Body of pancreas (tissue), 4 donors: ENCODE measurements around the gene WEE1. TPM values are rescaled to one million over a fixed set of nuclear protein-coding genes. Genes with fewer than 3 reads are reported as not detected.

ENCODE experiments used
- ATAC-seq: fragments of 150-250 bp; one replicate; pipeline ENCODE4 v1.9.1; 2016
- DNase-seq, 4 donors: peaks; one replicate each; pipeline ENCODE4 v3.0.0-alpha.2; 2019
- H3K27ac ChIP-seq, 4 donors: fragments of 200-600 bp; sonication (generic); 1 replicate in 3 of 4; 2 replicates in 1 of 4; pipeline versions ENCODE4 v1.5.1 to v1.6.1; 2016 to 2019; ENCODE audit warnings: mild to moderate bottlenecking in 1 of 4, mixed read lengths in 1 of 4, moderate library complexity in 1 of 4
- H3K27me3 ChIP-seq, 2 donors: fragments of 200-600 bp; sonication (generic); one replicate each; pipeline ENCODE4 v1.6.0; 2016; ENCODE audit warnings: mild to moderate bottlenecking in 1 of 2
- H3K36me3 ChIP-seq, 2 donors: fragments of 200-600 bp; sonication (generic); replicated peaks in 1 of 2; 2 replicates each; pipeline ENCODE4 v1.5.1; 2016; ENCODE audit warnings: low read depth in 2 of 2; ENCODE audit not compliant: insufficient read depth in 1 of 2
- H3K4me1 ChIP-seq: fragments of 200-600 bp; sonication (generic); one replicate; pipeline ENCODE4 v1.6.0; 2016
- H3K4me3 ChIP-seq, 2 donors: fragments of 200-600 bp; sonication (generic); 1 replicate in 1 of 2; 2 replicates in 1 of 2; pipeline ENCODE4 v1.5.1; 2016 to 2019
- H3K9me3 ChIP-seq, 3 donors: fragments of 200-600 bp; sonication (generic); 1 replicate in 2 of 3; 2 replicates in 1 of 3; pipeline ENCODE4 v1.5.1; 2016
- POLR2A ChIP-seq, 3 donors: fragments of 450-650 bp; IDR thresholded peaks; one replicate each; pipeline ENCODE4 v1.6.1; 2016; ENCODE audit warnings: antibody characterized with exemption in 3 of 3, mild to moderate bottlenecking in 2 of 3
- whole genome bisulfite sequencing, 2 donors: methylation state at CpG; one replicate each; pipeline ENCODE4 v1.1.5; 2017; 5-methylcytosine and 5-hydroxymethylcytosine counted together
- intact Hi-C: fragments of 100-400 bp; cut with DNase I; formaldehyde crosslinking; loops from one replicate; pipeline ENCODE4 v1.15.1; 2023
- total RNA-seq, 2 donors: library from RNA; depleted of rRNA; stranded (reverse); fragments of >200 nt; gene quantifications; one replicate each; pipeline ENCODE4 v1.1.0, GENCODE V29; 2016
- TF ChIP-seq, protein P1 (sequence below), 7 experiments: fragments of 450-650 bp in 4 of 7; fragments of 200-600 bp in 3 of 7; sonication (generic) in 3 of 7; IDR thresholded peaks; one replicate each; pipeline ENCODE4 v1.5.1; 2016 to 2019; ENCODE audit warnings: antibody characterized with exemption in 7 of 7

WEE1 gene
- total RNA-seq, 2 donors from 2014 or later = 11.2 to 16.8 TPM

DNA sequence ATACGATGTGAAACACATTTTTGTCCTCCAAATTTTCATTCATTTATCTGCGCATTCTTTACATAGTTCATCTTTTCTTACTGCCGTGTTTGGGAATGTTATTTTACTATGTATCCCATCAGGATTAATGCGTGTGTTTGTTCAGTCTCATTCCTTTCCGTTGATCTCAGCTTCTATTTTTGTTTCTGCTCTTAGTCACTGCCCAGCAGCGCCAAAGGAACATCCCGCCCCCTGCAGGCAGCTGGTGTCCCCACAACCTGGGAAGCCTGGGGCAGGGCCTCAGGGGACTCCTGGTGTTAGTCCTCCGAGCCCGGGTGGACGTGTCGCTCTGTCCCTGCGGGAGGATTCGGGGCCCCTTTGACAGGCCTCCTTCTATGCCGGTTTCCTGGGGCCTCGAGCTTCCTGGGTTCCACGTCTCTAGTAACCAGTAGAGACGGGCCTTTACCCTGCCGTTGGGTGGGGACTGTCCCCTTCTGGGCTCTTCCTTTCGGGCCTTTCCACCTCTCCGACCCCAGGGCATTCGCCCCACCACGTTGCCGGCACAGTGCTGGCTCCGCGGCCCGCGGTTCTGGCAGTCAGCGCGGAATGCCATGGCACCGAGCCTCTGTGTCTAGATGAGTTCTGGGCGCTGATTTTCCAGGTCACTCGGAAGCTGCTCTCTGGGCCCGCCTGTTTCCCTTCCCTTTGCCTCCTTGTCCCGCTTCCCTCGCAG is 39.8 kb downstream of the WEE1 start:
- Histone ChIP-seq H3K4me1 (peaks cover 25% of the 10 kb centered on the region), H3K9me3 (no peaks in the 10 kb centered on the region), H3K27me3 (no peaks in the 10 kb centered on the region), H3K4me3 (no peak overlapping the region), H3K27ac (peak overlapping the region; percentile 95 to 98 (median 96)), H3K36me3 (no peaks in the 10 kb centered on the region)
- ATAC-seq = peak; percentile 90
- peak; percentile 95 to 96 (median 96) for DNase-seq
- intact Hi-C loops = loop anchor here (10.0 kb wide), 1 partner anchor 78 kb away; no protein-coding TSS in a partner anchor
- TF ChIP-seq POLR2A (IDR thresholded peaks at IDR 0.05) = peak; percentile 82 to 91 (median 83)
- TF ChIP-seq, protein P1, sequence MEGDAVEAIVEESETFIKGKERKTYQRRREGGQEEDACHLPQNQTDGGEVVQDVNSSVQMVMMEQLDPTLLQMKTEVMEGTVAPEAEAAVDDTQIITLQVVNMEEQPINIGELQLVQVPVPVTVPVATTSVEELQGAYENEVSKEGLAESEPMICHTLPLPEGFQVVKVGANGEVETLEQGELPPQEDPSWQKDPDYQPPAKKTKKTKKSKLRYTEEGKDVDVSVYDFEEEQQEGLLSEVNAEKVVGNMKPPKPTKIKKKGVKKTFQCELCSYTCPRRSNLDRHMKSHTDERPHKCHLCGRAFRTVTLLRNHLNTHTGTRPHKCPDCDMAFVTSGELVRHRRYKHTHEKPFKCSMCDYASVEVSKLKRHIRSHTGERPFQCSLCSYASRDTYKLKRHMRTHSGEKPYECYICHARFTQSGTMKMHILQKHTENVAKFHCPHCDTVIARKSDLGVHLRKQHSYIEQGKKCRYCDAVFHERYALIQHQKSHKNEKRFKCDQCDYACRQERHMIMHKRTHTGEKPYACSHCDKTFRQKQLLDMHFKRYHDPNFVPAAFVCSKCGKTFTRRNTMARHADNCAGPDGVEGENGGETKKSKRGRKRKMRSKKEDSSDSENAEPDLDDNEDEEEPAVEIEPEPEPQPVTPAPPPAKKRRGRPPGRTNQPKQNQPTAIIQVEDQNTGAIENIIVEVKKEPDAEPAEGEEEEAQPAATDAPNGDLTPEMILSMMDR (IDR thresholded peaks at IDR 0.05) = peak; percentile 82 to 98 (median 97)
- 0 to 1% methylated on average over 22 to 35 of the region's 35 CpGs for WGBS, 2 donors

DNA sequence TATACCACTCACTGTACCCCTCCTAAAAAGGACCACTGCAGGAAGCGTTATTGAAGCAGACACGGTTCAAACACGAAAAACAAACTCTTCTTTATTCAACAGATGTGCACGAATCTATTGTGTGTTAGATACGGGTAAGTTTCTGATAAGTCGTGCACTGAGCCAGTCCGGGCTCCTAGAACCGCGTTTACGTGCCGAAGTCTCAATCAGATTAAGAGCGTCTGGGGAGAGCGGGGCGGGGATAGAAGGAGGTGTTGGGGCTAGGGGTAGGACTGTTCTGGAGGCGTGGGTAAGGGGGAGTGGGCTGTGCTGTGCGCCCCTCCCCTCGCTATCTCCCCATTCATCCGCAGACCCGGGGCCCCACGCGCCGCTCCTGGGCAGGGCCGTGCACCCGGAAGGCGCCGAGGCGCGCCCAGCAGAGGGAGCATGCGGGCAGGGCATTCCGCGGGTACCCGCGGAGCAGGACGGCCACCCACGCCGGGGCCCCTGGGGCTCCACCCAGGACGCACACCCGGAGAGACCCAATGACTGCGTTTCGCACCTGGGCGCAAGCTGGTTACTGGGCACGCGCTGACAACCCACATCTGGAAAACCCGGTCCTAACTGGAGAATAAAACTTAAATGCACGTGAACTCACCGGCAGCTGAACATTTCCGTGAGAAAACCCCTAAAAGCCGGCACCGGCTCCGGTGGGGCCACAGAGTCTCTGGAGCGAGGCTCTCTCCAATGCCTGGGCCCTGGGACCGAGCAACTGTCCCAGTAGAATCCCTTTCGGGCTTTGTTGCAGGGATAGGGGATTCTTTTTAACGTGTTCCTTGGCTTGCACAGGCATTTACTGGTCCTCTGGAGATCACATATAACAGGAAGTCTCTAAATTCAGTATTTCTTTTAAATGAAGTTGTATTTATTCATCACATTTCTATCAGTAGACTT is 40.6 kb downstream of the WEE1 start:
- Histone ChIP-seq H3K9me3 (no peaks in the 10 kb centered on the region), H3K27me3 (no peaks in the 10 kb centered on the region), H3K4me1 (peaks cover 25% of the 10 kb centered on the region), H3K27ac (peak overlapping the region; percentile 95 to 98 (median 96)), H3K4me3 (peak overlapping the region in 1 of 2 donors; percentile 10), H3K36me3 (no peaks in the 10 kb centered on the region)
- intact Hi-C loops = loop anchor here (10.0 kb wide), 1 partner anchor 79 kb away; no protein-coding TSS in a partner anchor
- WGBS, 2 donors = 0 to 1% methylated on average over 31 to 54 of the region's 54 CpGs
- DNase-seq = peak; percentile 89 to 92 (median 90)
- ATAC-seq = peak; percentile 86
- TF ChIP-seq, protein P1 (IDR thresholded peaks at IDR 0.05) = peak; percentile 73 to 93 (median 84)
- TF ChIP-seq POLR2A (IDR thresholded peaks at IDR 0.05) = peak; percentile 70 to 76 (median 71)

DNA sequence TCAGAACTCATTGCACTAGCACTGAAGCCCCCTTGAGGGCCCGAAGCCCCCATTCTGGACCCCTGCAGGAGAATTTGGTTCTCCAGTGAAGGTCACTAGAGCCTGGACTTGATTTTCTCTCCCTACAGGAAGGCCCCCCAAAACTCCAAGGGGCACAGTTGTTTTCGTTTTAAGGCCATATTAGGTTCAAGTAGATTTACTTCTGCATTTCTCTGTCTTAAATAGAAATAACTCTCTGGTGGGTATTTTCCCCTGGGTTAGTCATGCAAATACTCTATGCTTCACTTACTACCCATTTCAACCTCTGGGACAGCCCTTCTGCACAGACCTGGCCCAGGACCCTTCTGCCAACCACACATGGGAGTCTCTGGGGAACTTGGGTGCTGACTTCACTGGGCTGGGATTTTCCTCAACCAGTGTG is 41.6 kb downstream of the WEE1 start:
- Histone ChIP-seq H3K9me3 (no peaks in the 10 kb centered on the region), H3K27me3 (no peaks in the 10 kb centered on the region), H3K27ac (peak overlapping the region in 3 of 4 donors; percentile 95 to 98 (median 97)), H3K36me3 (no peaks in the 10 kb centered on the region), H3K4me1 (peaks cover 25% of the 10 kb centered on the region), H3K4me3 (no peak overlapping the region)
- TF ChIP-seq, protein P1 (IDR thresholded peaks at IDR 0.05) = no peak
- no peak for TF ChIP-seq POLR2A (IDR thresholded peaks at IDR 0.05)
- intact Hi-C loops = loop anchor here (10.0 kb wide), 1 partner anchor 80 kb away; no protein-coding TSS in a partner anchor
- DNase-seq (no peak), ATAC-seq (no peak)
- WGBS, 2 donors = 55 to 85% methylated on average over 2 of the region's 2 CpGs

DNA sequence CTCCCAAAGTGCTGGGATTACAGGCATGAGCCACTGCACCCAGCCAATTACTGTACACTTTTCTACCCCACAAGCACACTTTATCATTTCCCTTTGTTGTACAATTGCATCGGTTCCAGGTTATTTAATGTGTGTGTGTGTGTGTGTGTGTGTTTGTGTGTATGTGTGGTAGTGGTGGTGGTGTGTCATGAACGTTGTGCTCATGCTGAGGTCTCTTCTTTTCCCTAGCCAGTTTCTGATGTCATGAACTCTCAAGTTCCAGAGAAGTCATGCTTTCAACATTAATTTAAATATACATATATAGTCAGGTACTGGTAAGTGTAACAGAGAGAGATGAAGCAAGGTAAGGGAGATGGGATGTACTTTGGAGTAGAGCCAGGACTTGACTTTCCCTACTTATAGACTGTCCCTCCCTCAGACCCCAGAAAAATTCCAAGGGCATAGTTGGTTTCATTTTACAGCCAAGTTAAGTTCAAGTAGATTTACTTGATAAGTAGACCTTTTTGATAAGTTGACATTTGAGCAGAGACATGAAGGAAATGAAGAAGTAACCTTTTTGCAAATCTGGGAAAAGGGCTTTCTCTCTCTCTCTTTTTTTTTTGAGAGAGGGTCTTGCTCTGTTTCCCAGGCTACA is 42.7 kb downstream of the WEE1 start:
- WGBS, 2 donors = 50 to 70% methylated on average over 2 of the region's 2 CpGs
- TF ChIP-seq POLR2A (IDR thresholded peaks at IDR 0.05) = no peak
- TF ChIP-seq, protein P1 (IDR thresholded peaks at IDR 0.05) = no peak
- Histone ChIP-seq H3K27ac (no peak overlapping the region), H3K36me3 (no peaks in the 10 kb centered on the region), H3K27me3 (no peaks in the 10 kb centered on the region), H3K4me3 (no peak overlapping the region), H3K9me3 (no peaks in the 10 kb centered on the region), H3K4me1 (peaks cover 25% of the 10 kb centered on the region)
- intact Hi-C loops = loop anchor here (10.0 kb wide), 1 partner anchor 81 kb away; no protein-coding TSS in a partner anchor
- ATAC-seq (no peak), DNase-seq (no peak)
